GM12892 (cell line): Measurements from ENCODE around the gene WNT16.

Experiments
- POLR2A ChIP-seq: IDR thresholded peaks from 2 replicates; pipeline ENCODE4 v1.6.1; 2011; ENCODE audit warnings: low read depth, low read length, control low read depth
- POLR2AphosphoS5 ChIP-seq: IDR thresholded peaks from 2 replicates; pipeline ENCODE4 v1.6.1; 2011; ENCODE audit warnings: low read depth, low read length, control low read depth
- TAF1 ChIP-seq: IDR thresholded peaks from 2 replicates; pipeline ENCODE4 v1.6.1; 2011; ENCODE audit warnings: low read depth, mild to moderate bottlenecking, control low read depth, low read length, borderline replicate concordance

- TF ChIP-seq POLR2A: no peak
- TF ChIP-seq POLR2AphosphoS5: no peak
- no peak for TF ChIP-seq TAF1
These were observed 53.7 kb downstream of the WNT16 start for GRCh38 chr7:121382473-121382872.
